ENCODE measurements around the gene NUDT7.

The NUDT7 gene

DNA sequence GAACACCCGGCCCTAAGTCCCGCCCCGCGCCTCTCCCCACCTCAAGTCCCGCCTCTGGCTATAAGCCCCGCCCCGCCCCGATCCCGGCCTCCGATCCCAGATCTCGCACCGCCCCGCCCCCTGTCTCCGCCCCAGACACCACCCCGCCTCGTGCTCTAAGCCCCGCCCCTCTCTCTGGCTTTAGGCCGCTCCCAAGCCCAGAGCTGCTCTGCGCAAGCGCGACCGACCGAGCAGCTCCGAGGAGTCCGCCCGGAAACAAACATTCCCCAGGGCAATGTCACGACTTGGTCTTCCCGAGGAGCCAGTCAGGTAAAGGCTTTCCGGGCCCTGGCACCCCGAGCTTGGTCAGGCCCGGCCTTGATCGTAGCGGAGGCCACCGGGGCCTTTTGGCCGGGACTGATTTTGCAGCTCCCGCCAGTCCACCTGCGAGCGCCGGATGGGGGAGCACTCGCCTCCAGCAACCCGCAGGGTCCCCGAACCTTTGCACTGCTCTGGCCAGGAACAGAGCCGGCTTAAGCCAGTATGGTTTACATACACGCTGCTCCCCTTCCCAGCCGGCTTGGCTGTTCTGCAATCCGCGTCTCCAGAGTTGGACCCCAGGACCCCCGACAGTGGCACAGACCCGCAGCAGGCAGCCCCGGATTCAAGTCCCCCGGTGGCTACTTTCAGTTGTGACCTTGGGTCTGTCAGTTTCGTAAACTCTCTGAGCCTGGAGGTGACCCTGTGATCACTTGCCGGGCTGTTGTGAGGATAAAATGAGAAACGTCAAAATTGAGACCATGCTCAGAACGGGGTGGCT is at the start of gene NUDT7:
TSS of gene NUDT7 (plus strand) at position 206 of the 799 bp plus-strand sequence. CDS start at position 275, 69 bp downstream.
- DNase-seq (ENCODE audit: low read depth), result peak; percentile 91

DNA sequence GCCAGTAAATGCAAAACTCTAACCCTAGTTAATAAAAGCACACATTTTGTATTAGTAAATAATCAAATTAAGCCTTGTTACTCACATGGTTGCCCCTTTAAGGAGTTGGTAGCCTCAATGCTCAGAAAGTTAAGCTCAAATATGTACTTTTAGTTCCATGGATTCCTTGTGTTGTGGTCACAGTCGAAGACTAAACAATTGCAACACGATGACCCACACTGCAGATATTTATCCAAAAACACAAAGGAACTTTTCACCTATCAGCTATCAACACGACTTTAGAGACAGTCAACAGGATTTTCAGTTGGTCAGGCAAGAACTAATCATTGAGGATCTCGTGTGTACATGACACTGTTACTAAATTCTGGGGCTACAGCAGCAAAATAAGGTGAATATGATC is 47.4 kb upstream of the NUDT7 start:
- no peak for DNase-seq (ENCODE audit: low read depth)

DNA sequence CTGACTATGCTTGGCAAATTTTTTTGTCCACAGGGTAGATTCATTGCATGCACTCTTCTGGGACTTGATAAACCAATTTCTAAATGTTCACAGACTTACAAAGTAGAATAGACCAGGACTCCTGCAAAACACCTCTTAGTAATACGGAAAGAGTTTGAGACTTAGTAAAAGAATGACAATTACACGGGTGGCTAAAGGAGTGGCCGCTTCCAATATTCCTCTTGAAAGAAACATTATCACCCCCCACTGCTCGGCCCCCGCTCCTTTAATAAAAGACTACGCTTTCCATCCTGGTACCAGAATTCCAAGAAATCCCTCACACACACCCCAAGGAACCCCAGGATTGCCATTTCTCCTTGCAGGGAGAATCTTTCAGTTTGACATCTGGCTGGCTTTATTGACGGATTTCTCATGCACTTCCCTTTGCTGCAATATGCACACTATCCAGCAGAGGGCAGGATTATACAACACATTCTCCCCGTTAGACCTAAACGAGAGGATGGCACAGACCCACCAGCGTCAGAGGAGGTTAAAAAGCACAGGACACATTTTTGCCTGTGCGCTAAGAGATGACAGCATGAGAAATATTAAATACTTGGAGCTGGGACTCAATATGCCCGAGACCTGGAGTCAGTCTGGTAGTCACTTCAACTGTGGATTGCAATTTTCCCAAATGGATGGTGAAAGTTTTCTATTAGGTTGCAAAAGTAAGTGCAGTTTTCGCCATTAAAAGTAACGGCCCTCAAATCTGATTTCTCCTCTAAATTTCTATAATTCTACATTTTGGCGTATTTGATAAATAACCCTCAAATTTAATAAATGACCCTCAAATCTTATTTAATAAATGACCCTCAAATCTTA is 46.6 kb upstream of the NUDT7 start:
- peak; percentile 22 for DNase-seq (ENCODE audit: low read depth)

DNA sequence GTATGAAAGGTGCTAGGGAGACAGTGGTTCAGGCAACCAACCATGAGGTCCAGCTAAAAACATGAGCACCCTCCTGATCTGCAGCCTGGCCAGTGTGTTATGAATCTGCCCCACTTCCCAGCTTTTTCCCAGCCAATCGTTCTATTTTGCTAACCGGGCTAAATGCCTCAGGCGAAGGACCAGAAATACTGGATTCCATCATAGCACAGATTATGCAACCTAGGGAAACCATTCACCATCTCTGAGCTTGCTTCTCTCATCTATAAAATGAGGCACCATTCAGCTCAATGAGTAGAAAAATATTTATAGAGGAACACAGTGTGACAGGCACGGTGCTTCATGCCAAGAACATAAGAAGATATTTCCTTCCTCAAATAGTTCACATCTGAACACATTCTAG is 45.2 kb upstream of the NUDT7 start:
- DNase-seq (ENCODE audit: low read depth), result no peak

DNA sequence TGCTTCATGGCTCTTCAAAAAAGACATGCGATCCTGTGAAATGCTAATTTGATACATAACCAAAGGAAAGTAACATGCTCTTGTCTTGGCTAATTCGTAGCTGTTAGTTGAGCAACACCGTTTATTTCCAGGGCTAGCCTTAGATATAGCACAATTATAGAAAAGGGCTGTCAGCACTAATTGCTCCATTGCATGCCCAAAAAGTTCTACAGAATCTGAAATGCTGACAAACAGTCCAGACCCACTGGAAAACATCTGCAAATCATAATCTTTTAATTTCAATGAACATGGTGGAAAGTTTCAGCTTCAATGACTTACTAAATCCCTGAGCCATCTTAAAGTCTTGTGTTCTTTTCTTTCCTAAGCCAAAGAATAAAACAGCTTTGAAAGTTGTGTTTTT is 42.9 kb upstream of the NUDT7 start:
- DNase-seq (ENCODE audit: low read depth), result no peak

DNA sequence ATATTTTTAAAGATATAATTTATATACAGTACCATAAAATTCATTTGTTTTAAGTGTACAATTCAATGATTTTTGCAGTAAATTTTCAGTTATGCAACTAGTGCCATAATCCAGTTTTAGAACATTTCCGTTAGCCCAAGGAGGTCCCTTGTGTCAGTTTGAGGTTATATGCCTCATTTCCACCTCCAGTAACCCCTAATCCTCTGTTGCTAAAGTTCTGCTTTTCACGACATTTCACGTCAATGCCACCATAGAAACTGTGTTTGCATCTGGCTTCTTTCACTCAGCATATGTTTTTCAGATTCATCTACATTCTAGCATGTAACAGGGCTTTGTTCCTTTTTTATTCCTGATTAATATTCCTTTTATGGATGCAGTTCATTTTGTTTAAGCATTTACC is 42.4 kb upstream of the NUDT7 start:
- no peak for DNase-seq (ENCODE audit: low read depth)

DNA sequence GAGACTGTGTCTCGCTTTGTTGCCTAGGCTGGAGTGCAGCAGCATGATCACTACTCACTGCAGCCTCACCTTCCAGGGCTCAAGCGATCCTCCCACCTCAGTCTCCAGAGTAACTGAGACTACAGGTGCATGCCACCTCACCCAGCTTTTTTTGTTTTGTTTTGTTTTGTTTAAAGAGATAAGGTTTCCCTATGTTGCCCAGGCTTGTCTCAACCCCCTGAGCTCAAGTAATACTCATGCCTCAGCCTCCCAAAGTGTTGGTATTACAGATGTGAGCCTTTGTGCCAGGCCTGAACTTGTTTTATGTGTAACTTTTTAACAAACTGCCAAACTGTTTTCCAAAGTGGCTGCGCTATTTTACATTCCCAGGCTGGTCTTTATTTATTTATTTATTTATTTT is 41.8 kb upstream of the NUDT7 start:
- no peak for DNase-seq (ENCODE audit: low read depth)

DNA sequence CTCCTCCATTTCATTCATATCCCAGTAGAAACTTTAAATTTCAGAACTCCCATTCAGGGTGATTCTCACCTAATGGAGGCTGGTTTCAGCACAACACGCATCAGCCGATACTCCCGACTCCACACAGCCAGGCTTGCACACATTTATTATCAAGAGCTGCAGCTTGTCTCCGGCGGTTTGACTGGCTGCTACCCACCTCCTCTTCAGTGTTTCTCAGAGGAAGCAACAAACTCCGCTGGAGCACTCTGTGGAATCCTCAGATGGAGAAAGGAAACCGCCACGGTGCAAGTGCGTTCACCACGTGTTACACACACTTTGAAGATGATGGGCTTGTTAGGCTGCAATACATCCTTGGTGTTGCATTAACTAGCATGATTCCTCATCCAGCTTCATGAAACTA is 39.7 kb upstream of the NUDT7 start:
- no peak for DNase-seq (ENCODE audit: low read depth)

DNA sequence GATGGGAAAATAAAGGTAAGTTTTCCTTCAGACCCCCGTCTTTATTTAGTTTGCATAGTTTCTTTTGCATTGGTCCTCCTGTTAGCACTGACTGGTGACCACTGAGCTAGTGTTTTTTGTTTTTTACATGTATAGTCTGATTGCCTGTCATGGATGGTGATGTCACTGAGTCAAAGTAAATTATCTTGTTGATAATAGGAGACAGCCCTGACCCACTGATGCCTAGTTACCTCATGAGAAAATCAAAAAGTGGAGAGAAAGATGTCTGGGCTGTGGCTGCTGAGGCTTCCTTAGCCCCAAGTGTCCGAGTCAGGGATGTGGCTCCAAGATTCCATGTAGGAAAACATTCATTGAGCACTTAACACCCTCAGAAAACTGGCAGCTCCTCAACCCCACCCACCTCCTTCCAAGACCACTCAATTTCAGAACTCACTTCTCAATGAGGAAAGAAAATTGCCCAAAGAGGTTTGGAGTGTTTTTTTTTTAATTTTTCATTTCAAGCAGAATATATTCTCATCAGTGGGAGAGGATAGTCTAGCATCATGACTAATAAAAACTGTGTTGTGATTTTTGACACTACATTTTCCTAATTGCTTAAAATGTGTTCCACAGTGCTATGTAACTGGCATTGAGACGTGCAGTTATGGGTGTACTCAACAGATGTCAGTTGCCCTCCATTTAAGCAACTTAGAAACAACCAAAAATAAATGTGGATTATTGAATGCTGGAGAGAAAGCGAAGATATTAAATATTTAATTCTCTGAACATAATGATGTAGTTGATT is 38.7 kb upstream of the NUDT7 start:
- DNase-seq (ENCODE audit: low read depth), result no peak

DNA sequence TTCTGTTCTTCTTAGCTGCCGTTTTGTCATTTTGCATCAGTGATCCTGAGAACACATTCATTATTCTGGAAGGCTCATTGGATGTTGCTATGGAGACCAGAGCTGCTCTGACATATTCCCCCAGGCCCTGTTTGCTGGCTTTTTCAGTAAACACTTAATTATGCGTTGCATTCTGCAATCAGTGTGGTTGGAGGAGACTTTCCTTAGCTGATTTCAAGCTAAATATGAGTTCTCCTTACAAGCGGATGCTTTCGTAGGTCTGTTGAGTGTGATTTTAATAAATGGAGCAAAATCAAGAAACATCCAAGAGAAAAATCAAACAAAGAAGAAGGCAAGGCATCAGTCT is 38.2 kb upstream of the NUDT7 start:
- DNase-seq (ENCODE audit: low read depth), result no peak

DNA sequence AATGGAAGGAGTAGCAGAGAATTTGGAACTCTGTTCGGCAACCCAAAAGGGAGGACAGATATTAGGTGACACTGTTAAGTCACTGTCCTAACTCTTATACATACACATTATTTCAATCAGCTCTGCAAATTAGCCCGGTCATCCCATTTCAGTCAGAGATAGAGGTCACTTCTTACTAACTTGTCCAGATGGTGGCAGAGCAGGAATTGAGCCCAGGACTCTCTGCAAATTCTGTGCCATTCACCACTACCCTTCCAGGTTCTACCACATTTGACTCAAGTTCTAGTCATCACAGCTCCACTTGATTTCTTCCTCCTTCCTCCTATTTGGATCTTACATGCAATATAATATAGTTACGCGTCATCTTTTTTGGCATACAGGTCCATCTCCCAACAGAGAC is 35.9 kb upstream of the NUDT7 start:
- no peak for DNase-seq (ENCODE audit: low read depth)

DNA sequence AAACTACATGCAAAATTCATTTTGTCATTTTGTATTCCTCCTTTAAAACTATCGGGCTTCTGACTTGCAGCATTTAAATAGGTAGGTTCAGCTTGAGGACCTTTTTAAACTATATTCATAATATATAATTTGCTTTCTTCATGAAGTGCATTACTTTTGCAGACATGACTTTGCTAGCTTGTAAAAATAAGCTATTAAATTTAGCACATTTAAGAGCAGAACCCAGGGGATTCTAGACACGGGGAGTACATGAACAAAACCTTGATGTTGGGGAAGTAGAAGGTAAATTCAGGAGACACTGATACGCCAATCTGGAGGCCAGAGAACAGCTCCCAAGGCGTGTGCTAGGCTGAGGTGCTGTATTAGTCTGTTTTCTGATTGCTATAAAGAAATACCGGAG is 32.3 kb upstream of the NUDT7 start:
- DNase-seq (ENCODE audit: low read depth), result no peak

DNA sequence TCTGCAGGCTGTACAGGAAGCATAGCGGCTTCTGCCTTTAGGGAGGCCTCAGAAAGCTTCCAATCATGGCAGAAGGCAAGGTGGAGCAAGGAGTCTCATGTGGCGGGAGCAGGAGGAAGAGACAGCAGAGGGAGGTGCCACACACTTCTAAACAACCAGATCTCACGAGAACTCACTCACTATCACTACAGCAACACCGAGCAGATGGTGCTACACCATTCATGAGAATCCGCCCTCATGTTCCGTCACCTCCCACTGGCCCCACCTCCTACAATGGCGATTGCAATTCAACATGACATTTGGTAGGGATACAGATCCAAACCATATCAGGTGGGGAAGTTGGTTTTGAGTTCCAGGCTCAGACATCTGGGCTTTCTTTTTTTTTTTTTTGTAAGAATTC is 31.9 kb upstream of the NUDT7 start:
- no peak for DNase-seq (ENCODE audit: low read depth)

DNA sequence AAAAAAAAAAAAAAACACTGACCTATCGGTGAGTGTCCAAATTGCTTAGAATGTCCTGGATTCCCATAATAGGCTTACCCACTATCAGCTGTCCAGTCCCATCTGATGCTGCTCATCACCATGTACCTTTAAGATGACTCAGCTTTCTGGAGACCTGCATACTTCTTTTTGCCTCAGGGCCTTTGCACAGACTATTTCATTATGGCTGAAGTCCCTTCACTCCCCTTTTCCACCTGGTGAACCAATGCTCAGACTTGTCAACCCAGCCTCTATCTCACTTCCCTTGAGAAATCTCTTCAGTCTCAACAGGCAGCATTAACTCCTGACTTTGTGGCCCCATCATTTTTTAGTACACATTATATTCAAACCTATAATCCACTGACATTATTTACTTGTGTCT is 29.7 kb upstream of the NUDT7 start:
- DNase-seq (ENCODE audit: low read depth), result no peak

DNA sequence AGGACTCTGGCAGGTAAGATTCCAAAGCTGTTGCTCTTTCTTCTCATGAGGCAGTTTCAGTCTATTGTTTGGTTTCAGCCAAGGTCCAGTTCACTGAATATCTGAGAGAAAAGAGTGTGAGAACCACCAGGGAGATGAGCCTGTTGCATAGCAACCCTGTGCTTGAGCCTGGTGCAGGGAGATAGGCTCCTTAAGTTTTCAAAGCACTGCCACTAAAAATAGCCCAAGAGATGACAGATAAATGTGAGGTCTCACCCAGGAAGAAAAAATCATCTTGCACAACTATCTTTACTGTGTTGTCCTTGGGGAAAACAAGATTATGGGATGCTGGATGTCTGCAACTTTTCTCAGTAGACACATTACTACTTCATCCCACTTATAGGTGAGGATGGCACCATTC is 26.2 kb upstream of the NUDT7 start:
- DNase-seq (ENCODE audit: low read depth), result no peak

DNA sequence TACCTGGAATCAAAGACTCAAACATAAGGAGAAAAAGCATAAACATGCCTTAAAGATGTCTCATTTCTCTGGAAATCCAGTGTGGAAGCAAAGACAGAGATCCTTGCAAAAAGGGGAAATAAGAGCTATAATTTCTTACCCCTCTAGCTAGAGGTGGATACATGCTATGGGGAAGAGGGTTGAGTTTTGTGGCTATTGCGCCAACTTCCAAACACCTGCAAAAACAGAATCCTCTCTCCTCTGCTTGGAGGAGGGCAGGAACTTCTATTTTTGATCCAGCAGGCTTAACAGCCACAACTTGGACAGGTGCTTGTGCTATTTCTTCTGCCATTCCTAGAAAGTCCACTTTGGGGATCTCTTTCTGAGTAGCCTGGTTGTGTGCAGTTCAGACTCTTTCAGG is 21.5 kb upstream of the NUDT7 start:
- no peak for DNase-seq (ENCODE audit: low read depth)

DNA sequence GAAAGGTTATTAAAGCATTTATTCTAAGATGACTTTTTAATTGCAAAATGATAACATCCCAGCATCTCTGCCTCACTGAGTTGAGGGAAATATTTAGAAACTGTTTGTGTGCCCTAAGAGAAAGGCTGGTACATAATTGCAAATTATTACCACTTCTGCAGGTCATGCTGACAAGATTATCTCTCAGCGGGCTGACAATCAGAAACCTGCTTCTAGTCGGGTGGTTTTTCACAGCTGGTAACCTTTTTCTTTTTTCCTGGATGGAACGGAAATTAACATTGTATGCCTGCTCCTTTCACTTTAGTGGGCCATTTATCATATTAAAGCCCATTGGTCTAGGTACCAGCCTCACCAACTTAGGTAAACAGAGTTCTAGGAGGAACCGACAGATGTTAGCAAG is 17.0 kb upstream of the NUDT7 start:
- no peak for DNase-seq (ENCODE audit: low read depth)

DNA sequence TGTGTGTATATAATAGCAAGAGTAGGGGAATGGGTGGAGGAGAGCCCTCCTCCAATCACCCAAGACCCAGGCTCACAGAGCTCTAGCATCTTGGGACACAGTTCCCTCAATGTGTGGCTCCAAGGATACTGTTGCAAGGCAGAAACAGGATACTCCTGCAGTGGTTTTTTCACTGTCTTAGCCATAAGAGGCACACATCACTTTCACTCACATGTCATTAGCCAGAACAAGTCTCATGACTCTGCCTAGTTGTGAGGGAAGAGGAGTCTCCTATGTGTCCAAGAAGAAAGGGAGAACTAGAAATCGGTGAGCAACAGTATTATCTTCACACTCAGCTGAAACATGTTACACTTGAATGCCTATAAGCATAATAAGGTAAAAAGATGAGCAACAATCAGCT is 11.1 kb upstream of the NUDT7 start:
- DNase-seq (ENCODE audit: low read depth), result no peak

DNA sequence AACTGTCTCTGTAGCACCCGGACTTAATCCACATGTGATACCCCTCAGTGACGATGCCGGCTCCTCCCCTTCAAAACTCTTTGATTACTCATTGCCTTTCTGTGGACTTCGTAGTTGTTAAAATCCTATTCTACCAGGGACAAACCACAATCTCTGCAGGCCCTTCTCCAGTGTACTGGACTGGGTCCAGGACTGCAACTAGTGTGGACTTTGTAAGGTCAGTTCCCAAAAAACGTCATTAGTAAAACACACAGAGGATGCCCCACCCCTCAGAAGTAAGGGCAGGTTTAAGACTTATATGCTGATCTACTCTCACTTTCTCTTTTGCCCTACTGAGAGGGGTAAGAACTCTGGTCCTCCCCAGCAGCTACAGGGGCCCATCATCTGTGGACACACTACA is 10.5 kb upstream of the NUDT7 start:
- DNase-seq (ENCODE audit: low read depth), result no peak

DNA sequence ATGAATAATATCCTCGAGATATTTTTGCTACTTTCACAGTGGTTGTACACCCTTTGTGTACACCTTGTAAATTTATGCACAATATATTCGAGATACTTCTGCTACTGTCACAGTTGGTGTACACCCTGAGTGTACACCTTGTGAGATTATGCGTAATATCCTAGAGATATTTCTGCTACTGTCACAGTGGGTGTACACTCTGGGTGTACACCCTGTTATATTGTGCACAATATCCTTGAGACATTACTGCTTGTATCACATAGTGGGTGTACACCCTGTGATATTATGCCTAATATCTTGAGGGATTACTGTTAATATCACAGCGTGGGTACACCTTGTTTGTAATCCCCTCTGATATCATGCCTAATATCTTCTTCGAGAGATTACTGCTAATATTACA is 7.2 kb upstream of the NUDT7 start:
- no peak for DNase-seq (ENCODE audit: low read depth)

DNA sequence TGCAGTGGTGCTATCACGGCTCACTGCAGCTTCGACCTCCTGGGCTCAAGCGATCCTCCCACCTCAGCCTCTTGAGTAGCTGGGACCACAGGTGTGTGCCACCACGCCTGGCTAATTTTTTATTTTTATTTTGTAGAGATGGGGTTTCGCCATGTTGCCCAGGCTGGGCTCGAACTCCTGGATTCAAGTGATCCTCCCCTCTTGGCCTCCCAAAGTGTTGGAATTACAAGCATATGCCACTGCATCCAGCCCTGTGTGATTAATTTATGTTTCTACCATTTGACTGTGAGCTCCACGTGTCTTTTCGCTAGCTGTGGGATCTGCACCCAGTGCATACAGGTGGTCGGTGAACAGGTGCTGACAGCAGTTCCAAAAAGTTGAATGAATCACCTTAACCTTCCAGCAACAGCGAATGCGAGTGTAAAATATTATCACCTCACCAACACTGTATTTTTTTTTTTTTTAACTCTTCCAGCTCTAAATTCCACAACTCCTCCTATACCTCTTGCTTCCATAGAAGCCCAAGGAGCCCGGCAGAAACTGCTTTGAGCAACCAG is 484 bp upstream of the NUDT7 start:
- no peak for DNase-seq (ENCODE audit: low read depth)

DNA sequence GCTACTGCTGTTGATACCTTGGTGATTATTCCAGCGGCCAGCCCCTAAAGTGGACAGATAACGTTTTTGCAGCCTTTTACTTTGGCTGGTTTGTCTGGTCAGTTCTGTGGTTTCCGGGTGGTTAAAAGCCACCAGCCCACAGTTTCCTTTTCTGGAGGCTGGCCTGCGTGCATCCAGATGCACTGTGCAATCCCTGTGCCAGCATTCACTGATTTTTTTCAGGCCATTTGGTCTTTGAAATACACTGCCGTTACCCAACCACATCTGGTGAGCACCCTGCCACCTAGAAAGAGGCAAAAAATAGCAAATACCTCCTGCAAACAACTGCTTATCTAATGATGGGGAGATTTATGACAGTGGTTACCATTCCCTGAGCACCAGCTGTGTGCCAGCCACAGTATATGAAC is 797 bp downstream of the NUDT7 start:
- no peak for DNase-seq (ENCODE audit: low read depth)

DNA sequence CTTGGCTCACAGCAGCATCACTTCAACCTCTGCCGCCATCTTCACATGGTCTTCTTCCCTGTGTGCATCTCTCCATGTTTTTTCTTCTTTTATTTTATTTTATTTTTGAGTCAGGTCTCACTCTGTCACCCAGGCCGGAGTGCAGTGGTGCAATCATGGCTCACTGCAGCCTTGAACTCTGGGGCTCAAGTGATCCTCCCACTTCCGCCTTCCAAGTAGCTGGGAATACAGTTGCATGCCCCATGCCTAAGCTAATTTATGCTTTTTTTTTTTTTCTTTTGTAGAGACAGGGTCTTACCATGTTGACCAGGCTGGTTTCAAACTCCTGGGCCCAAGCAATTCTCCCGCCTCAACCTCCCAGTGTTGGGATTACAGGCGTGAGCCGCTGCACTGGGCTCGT is 1.9 kb downstream of the NUDT7 start:
- DNase-seq (ENCODE audit: low read depth), result no peak
